PC-9 (cell line): ENCODE measurements around the gene FOXC1. TPM values are rescaled to one million over a fixed set of nuclear protein-coding genes. Genes with fewer than 3 reads are reported as not detected.

Experiments used
- BruUV-seq: library from RNA; stranded (reverse); fragments of 400-500 nt; replicated peaks from 2 replicates; lab custom pipeline; 2021; lab: Mats Ljungman, UMichigan
- CTCF ChIA-PET: fragments of 300-600 bp; sonication (Branson Sonifier 250); formaldehyde crosslinking; loops from one replicate; lab custom pipeline; 2022; ENCODE audit warnings: antibody characterized with exemption; lab: Charles Lee
- POLR2A ChIA-PET: fragments of 300-600 bp; sonication (Branson Sonifier 250); formaldehyde crosslinking; loops from one replicate; lab custom pipeline; 2022; ENCODE audit warnings: antibody characterized with exemption; ENCODE audit not compliant: unreplicated experiment; lab: Charles Lee
- DNase-seq, 2 experiments: peaks; one replicate each; pipeline versions ENCODE4 v3.0.0 to v3.0.0-alpha.2; 2015 to 2022; ENCODE audit warnings: mixed read lengths in 1 of 2
- H2AFZ ChIP-seq: fragments of 200-600 bp; sonication (generic); 2 replicates; pipeline ENCODE4 v1.8.1; 2017; ENCODE audit warnings: antibody characterized with exemption
- H3F3A ChIP-seq: fragments of 200-600 bp; sonication (generic); 2 replicates; pipeline ENCODE4 v1.8.1; 2017; ENCODE audit warnings: antibody characterized with exemption, mild to moderate bottlenecking, low read depth; ENCODE audit not compliant: insufficient read depth
- H3K27ac ChIP-seq: fragments of 200-600 bp; sonication (generic); 2 replicates; pipeline ENCODE4 v1.6.1; 2016; ENCODE audit warnings: mixed run types
- H3K27me3 ChIP-seq: fragments of 200-600 bp; sonication (generic); 2 replicates; pipeline ENCODE4 v1.6.1; 2016; ENCODE audit warnings: low read depth, mixed run types; ENCODE audit not compliant: insufficient read depth
- H3K36me3 ChIP-seq: fragments of 200-600 bp; sonication (generic); 2 replicates; pipeline ENCODE4 v1.6.1; 2016; ENCODE audit warnings: low read depth, mixed run types
- H3K4me1 ChIP-seq: fragments of 200-600 bp; sonication (generic); replicated peaks from 2 replicates; pipeline ENCODE4 v1.6.1; 2016; ENCODE audit warnings: mixed run types; ENCODE audit not compliant: insufficient read depth
- H3K4me2 ChIP-seq: fragments of 200-600 bp; sonication (generic); 2 replicates; pipeline ENCODE4 v1.6.1; 2017; ENCODE audit warnings: mixed run types
- H3K4me3 ChIP-seq: fragments of 200-600 bp; sonication (generic); 2 replicates; pipeline ENCODE4 v1.6.1; 2016; ENCODE audit warnings: mixed run types
- H3K79me2 ChIP-seq: fragments of 200-600 bp; sonication (generic); 2 replicates; pipeline ENCODE4 v1.6.1; 2017; ENCODE audit warnings: low read depth, mixed run types
- H3K9me2 ChIP-seq: fragments of 200-600 bp; sonication (generic); 2 replicates; pipeline ENCODE4 v1.8.1; 2017; ENCODE audit warnings: mild to moderate bottlenecking; ENCODE audit not compliant: insufficient read depth
- H3K9me3 ChIP-seq: fragments of 200-600 bp; sonication (generic); 2 replicates; pipeline ENCODE4 v1.8.1; 2016; ENCODE audit warnings: low read depth; ENCODE audit not compliant: insufficient read depth
- H4K20me1 ChIP-seq: fragments of 200-600 bp; sonication (generic); 2 replicates; pipeline ENCODE4 v1.8.1; 2017; ENCODE audit not compliant: insufficient read depth
- CTCF ChIP-seq: fragments of 200-600 bp; sonication (generic); conservative IDR thresholded peaks from 2 replicates; pipeline ENCODE4 v1.6.1; 2017; ENCODE audit warnings: mixed run types, antibody characterized with exemption, mild to moderate bottlenecking, moderate library complexity
- EZH2 ChIP-seq: fragments of 200-600 bp; sonication (generic); IDR thresholded peaks from 2 replicates; pipeline ENCODE4 v1.8.0; 2017; ENCODE audit warnings: antibody characterized with exemption, low read depth
- intact Hi-C: fragments of 100-400 bp; cut with micrococcal nuclease; formaldehyde crosslinking; loops from one replicate; pipeline ENCODE4 v1.10.0; 2022; ENCODE audit not compliant: unreplicated experiment
- total RNA-seq: library from RNA; stranded (reverse); gene quantifications from 2 replicates; pipeline ENCODE4 v1.2.3, GENCODE V29; 2021

FOXC1 gene
- total RNA-seq, 1 experiment from 2014 or later: 18.6 TPM

GRCh38 chr6:1587546-1587945 is 22.2 kb upstream of the FOXC1 start:
- H4K20me1 ChIP-seq: no peaks in the 10 kb centered on the region
- H3K4me3 ChIP-seq: no peak overlapping the region
- CTCF ChIA-PET: no interaction called here
- H3K27ac ChIP-seq: no peak overlapping the region
- no peak for TF ChIP-seq EZH2
- no peak for TF ChIP-seq CTCF
- no peaks in the 10 kb centered on the region for H3K4me1 ChIP-seq
- no peaks in the 10 kb centered on the region for H3K9me2 ChIP-seq
- no peaks in the 10 kb centered on the region for H3K36me3 ChIP-seq
- no peak for DNase-seq
- H3K79me2 ChIP-seq: no peaks in the 10 kb centered on the region
- intact Hi-C loops: no loop called here
- H3K4me2 ChIP-seq: no peak overlapping the region
- no peaks in the 10 kb centered on the region for H3F3A ChIP-seq
- H3K9me3 ChIP-seq: no peaks in the 10 kb centered on the region
- no TSS peak for BruUV-seq
- POLR2A ChIA-PET: no interaction called here
- H3K27me3 ChIP-seq: no peaks in the 10 kb centered on the region
- no peak overlapping the region for H2AFZ ChIP-seq

DNA sequence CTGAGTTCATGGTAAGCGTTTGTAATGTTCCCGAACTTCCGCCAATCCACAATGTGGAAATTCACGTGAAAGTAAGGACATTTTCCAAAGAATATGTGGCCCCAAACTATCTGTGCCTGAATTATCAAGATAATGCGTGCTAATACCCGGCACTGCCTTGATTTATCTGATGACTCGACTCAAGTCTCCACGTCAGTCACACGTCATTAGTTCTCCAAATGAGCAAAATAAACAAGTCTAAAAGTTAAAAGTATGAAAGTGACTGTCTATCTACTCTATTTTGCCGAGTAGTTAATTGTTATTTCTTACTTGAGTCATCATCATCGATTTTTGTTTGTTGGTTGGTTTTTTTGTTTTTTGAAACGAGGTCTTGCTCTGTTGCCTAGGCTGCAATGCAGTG is 21.7 kb upstream of the FOXC1 start:
- H3K27ac ChIP-seq: no peak overlapping the region
- H2AFZ ChIP-seq: no peak overlapping the region
- ChIA-PET CTCF (no interaction called here), POLR2A (no interaction called here)
- no peaks in the 10 kb centered on the region for H3K36me3 ChIP-seq
- H3K4me3 ChIP-seq: no peak overlapping the region
- H3K9me3 ChIP-seq: no peaks in the 10 kb centered on the region
- H3F3A ChIP-seq: no peaks in the 10 kb centered on the region
- no peaks in the 10 kb centered on the region for H3K27me3 ChIP-seq
- no TSS peak for BruUV-seq
- H3K9me2 ChIP-seq: no peaks in the 10 kb centered on the region
- H3K4me1 ChIP-seq: no peaks in the 10 kb centered on the region
- H4K20me1 ChIP-seq: no peaks in the 10 kb centered on the region
- intact Hi-C loops: no loop called here
- no peaks in the 10 kb centered on the region for H3K79me2 ChIP-seq
- DNase-seq: no peak
- TF ChIP-seq EZH2 (no peak), CTCF (no peak)
- H3K4me2 ChIP-seq: no peak overlapping the region

- no peak overlapping the region for H3K27ac ChIP-seq
- H3K4me1 ChIP-seq: no peaks in the 10 kb centered on the region
- H3K27me3 ChIP-seq: no peaks in the 10 kb centered on the region
These were observed 20.5 kb upstream of the FOXC1 start for GRCh38 chr6:1589208-1589607.

More at GRCh38 chr6:1589208-1589607, 20.5 kb upstream of the FOXC1 start:
- Histone ChIP-seq H4K20me1 (no peaks in the 10 kb centered on the region), H3F3A (no peaks in the 10 kb centered on the region), H3K79me2 (no peaks in the 10 kb centered on the region), H3K36me3 (no peaks in the 10 kb centered on the region), H3K4me3 (no peak overlapping the region), H3K9me2 (no peaks in the 10 kb centered on the region), H3K4me2 (no peak overlapping the region), H2AFZ (no peak overlapping the region), H3K9me3 (no peaks in the 10 kb centered on the region)
- ChIA-PET POLR2A (no interaction called here), CTCF (no interaction called here)
- DNase-seq: no peak
- no peak for TF ChIP-seq CTCF
- TF ChIP-seq EZH2: no peak
- no TSS peak for BruUV-seq
- intact Hi-C loops: no loop called here
